ENCODE data around the gene ZNF436. TPM values are rescaled to one million over a fixed set of nuclear protein-coding genes. Genes with fewer than 3 reads are reported as not detected.

Gene ZNF436
- total and polyA plus RNA-seq, 9 of the 15 experiments (the other 6 are each of a cell fraction or from before 2014, with no cell fraction given) = 2.1 to 11.3 (median 6.8) TPM

DNA sequence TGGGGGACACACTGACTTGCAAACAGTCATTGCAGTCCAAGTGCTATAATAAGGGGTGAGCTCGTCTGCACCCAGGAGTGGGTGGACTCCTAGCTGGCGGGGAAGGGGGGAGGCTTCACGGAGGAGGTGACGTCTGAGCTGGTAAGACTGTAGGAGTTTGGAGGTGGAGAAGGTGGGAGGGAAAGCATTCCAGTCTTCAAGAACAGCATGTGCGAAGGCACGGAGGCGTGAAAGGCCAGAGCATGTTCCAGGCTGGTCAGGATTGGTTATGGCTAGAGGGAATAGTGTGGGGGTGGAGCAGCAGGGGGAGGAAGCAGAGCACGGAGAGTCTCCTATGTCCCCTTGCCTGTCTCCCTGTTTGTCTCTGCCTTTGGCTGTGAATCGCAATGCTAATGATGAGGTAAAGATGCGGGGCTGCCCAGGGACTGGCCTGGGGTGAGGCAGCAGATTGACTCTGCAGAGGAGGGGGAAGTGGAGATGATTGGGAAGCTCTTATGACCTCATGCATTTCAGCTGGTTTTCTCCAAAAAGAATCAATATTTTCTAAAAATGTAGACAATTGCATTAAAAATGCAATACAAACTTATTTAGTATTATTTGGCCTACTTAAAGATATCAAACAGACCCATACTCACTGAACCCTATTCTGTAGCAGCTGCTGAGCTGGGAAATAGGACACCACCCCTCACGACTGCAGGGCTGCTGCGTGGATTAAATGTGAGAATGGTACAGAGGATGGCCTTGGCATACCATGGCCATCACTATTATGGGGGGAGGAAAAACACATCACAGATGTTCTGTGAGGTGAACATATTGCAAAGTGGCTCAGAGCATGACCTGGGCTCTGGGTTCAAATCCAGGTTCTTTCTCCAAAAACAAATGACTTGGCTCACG lies 2.6 kb upstream of the ZNF436 start (continued):
- TF ChIP-seq, protein P1, sequence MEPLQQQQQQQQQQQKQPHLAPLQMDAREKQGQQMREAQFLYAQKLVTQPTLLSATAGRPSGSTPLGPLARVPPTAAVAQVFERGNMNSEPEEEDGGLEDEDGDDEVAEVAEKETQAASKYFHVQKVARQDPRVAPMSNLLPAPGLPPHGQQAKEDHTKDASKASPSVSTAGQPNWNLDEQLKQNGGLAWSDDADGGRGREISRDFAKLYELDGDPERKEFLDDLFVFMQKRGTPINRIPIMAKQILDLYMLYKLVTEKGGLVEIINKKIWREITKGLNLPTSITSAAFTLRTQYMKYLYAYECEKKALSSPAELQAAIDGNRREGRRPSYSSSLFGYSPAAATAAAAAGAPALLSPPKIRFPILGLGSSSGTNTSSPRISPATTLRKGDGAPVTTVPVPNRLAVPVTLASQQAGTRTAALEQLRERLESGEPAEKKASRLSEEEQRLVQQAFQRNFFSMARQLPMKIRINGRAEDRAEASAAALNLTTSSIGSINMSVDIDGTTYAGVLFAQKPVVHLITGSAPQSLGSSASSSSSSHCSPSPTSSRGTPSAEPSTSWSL (CRISPR knock-in tag; IDR thresholded peaks at IDR 0.05; ENCODE audit: borderline replicate concordance) = 0 out of 2 replicates have a peak, but pooled peaks have one; percentile 32
- TF ChIP-seq, protein P2, sequence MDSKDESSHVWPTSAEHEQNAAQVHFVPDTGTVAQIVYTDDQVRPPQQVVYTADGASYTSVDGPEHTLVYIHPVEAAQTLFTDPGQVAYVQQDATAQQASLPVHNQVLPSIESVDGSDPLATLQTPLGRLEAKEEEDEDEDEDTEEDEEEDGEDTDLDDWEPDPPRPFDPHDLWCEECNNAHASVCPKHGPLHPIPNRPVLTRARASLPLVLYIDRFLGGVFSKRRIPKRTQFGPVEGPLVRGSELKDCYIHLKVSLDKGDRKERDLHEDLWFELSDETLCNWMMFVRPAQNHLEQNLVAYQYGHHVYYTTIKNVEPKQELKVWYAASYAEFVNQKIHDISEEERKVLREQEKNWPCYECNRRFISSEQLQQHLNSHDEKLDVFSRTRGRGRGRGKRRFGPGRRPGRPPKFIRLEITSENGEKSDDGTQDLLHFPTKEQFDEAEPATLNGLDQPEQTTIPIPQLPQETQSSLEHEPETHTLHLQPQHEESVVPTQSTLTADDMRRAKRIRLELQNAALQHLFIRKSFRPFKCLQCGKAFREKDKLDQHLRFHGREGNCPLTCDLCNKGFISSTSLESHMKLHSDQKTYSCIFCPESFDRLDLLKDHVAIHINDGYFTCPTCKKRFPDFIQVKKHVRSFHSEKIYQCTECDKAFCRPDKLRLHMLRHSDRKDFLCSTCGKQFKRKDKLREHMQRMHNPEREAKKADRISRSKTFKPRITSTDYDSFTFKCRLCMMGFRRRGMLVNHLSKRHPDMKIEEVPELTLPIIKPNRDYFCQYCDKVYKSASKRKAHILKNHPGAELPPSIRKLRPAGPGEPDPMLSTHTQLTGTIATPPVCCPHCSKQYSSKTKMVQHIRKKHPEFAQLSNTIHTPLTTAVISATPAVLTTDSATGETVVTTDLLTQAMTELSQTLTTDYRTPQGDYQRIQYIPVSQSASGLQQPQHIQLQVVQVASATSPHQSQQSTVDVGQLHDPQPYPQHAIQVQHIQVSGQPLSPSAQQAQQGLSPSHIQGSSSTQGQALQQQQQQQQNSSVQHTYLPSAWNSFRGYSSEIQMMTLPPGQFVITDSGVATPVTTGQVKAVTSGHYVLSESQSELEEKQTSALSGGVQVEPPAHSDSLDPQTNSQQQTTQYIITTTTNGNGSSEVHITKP (IDR thresholded peaks at IDR 0.05; ENCODE audit: partially characterized antibody) = peak; percentile 63
- TF ChIP-seq, protein P3, sequence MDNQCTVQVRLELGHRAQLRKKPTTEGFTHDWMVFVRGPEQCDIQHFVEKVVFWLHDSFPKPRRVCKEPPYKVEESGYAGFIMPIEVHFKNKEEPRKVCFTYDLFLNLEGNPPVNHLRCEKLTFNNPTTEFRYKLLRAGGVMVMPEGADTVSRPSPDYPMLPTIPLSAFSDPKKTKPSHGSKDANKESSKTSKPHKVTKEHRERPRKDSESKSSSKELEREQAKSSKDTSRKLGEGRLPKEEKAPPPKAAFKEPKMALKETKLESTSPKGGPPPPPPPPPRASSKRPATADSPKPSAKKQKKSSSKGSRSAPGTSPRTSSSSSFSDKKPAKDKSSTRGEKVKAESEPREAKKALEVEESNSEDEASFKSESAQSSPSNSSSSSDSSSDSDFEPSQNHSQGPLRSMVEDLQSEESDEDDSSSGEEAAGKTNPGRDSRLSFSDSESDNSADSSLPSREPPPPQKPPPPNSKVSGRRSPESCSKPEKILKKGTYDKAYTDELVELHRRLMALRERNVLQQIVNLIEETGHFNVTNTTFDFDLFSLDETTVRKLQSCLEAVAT (IDR thresholded peaks at IDR 0.05) = 0 out of 4 replicates have a peak, but pooled peaks of 1 of the 2 experiments have one; percentile 32
- TF ChIP-seq NEUROD1 (IDR thresholded peaks at IDR 0.05; ENCODE audit: borderline replicate concordance, low read depth, low read length, partially characterized antibody) = peak; percentile 19
- TF ChIP-seq, protein P4, sequence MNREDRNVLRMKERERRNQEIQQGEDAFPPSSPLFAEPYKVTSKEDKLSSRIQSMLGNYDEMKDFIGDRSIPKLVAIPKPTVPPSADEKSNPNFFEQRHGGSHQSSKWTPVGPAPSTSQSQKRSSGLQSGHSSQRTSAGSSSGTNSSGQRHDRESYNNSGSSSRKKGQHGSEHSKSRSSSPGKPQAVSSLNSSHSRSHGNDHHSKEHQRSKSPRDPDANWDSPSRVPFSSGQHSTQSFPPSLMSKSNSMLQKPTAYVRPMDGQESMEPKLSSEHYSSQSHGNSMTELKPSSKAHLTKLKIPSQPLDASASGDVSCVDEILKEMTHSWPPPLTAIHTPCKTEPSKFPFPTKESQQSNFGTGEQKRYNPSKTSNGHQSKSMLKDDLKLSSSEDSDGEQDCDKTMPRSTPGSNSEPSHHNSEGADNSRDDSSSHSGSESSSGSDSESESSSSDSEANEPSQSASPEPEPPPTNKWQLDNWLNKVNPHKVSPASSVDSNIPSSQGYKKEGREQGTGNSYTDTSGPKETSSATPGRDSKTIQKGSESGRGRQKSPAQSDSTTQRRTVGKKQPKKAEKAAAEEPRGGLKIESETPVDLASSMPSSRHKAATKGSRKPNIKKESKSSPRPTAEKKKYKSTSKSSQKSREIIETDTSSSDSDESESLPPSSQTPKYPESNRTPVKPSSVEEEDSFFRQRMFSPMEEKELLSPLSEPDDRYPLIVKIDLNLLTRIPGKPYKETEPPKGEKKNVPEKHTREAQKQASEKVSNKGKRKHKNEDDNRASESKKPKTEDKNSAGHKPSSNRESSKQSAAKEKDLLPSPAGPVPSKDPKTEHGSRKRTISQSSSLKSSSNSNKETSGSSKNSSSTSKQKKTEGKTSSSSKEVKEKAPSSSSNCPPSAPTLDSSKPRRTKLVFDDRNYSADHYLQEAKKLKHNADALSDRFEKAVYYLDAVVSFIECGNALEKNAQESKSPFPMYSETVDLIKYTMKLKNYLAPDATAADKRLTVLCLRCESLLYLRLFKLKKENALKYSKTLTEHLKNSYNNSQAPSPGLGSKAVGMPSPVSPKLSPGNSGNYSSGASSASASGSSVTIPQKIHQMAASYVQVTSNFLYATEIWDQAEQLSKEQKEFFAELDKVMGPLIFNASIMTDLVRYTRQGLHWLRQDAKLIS (CRISPR knock-in tag; IDR thresholded peaks at IDR 0.05) = no peak
- no peak for TF ChIP-seq TAF9B (IDR thresholded peaks at IDR 0.05; ENCODE audit: partially characterized antibody)
- TF ChIP-seq, protein P5, sequence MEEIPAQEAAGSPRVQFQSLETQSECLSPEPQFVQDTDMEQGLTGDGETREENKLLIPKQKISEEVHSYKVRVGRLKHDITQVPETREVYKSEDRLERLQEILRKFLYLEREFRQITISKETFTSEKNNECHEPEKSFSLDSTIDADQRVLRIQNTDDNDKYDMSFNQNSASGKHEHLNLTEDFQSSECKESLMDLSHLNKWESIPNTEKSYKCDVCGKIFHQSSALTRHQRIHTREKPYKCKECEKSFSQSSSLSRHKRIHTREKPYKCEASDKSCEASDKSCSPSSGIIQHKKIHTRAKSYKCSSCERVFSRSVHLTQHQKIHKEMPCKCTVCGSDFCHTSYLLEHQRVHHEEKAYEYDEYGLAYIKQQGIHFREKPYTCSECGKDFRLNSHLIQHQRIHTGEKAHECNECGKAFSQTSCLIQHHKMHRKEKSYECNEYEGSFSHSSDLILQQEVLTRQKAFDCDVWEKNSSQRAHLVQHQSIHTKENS (CRISPR knock-in tag; IDR thresholded peaks at IDR 0.05) = no peak
- no peak for TF ChIP-seq TAF1 (IDR thresholded peaks at IDR 0.05; ENCODE audit: control insufficient read depth, extremely low read depth, insufficient read depth, low read length, severe bottlenecking)
